Astrocyte (in vitro differentiated cells and primary cell): Measurements from ENCODE around the gene AMIGO3.

Source experiments
- EZH2 ChIP-seq: IDR thresholded peaks from 2 replicates; pipeline ENCODE4 v1.6.1; 2012; ENCODE audit warnings: mild to moderate bottlenecking, low read length, inconsistent platforms; ENCODE audit not compliant: insufficient read depth
- TF ChIP-seq, protein P1 (sequence below): IDR thresholded peaks from 2 replicates; pipeline ENCODE4 v1.5.1; 2011; ENCODE audit warnings: low read depth, mild to moderate bottlenecking, inconsistent platforms, low read length, moderate library complexity; ENCODE audit not compliant: insufficient read depth

DNA sequence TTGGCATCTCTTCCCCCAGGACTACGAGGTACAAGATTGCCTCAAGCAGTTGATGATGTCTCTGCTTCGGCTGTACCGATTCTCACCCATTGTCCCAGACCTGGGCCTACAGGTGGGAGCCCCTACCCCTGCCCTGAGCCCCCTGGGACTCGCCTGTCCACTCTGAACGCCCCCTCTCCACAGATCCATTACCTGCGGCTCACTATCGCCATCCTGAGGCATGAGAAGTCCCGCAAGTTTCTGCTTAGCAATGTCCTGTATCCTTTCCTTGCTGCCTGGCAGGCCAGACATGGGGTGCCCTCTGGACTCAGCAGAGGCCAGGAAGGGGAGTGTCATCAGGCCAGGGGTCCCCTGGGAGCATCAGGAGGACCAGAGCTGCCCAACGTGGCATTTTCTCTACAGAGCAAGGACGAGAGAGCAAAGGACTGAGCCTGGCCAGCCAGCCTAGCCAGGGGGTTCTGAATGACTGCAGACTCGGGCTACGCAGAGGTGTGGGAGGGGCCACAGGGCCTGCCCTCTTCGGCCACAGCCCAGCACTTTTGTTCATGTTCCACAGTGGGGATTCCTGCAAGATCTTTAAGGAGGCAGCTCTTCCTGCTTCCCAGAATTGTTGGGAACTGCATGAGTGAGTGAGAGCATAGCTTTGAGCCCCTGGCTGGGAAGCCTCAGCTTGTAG lies 18.9 kb downstream of the AMIGO3 start:
- no peak for TF ChIP-seq EZH2
- TF ChIP-seq, protein P1, sequence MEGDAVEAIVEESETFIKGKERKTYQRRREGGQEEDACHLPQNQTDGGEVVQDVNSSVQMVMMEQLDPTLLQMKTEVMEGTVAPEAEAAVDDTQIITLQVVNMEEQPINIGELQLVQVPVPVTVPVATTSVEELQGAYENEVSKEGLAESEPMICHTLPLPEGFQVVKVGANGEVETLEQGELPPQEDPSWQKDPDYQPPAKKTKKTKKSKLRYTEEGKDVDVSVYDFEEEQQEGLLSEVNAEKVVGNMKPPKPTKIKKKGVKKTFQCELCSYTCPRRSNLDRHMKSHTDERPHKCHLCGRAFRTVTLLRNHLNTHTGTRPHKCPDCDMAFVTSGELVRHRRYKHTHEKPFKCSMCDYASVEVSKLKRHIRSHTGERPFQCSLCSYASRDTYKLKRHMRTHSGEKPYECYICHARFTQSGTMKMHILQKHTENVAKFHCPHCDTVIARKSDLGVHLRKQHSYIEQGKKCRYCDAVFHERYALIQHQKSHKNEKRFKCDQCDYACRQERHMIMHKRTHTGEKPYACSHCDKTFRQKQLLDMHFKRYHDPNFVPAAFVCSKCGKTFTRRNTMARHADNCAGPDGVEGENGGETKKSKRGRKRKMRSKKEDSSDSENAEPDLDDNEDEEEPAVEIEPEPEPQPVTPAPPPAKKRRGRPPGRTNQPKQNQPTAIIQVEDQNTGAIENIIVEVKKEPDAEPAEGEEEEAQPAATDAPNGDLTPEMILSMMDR = no peak
